Adrenal gland (tissue), 12 donors: ENCODE measurements around the gene CREBBP. TPM values are rescaled to one million over a fixed set of nuclear protein-coding genes. Genes with fewer than 3 reads are reported as not detected.
A peak's percentile ranks its signal among the peaks of the same experiment; 100 is the strongest.

Source experiments
- DNase-seq, 7 donors: peaks; one replicate each; pipeline ENCODE4 v3.0.0-alpha.2; 2019 to 2020
- H3K27ac ChIP-seq, 5 donors: fragments of 200-600 bp; sonication (generic) in 4 of 5; 1 replicate in 3 of 5; 2 replicates in 2 of 5; pipeline versions ENCODE4 v1.5.1 to v1.8.0; 2016 to 2020; ENCODE audit warnings: mild to moderate bottlenecking in 1 of 5
- H3K27me3 ChIP-seq: fragments of 200-600 bp; 2 replicates; pipeline ENCODE4 v1.8.0; 2021
- H3K36me3 ChIP-seq, 2 donors: fragments of 200-600 bp; replicated peaks in 1 of 2; 1 replicate in 1 of 2; 2 replicates in 1 of 2; pipeline versions ENCODE4 v1.5.1 to v1.8.0; 2018 to 2022
- H3K4me1 ChIP-seq, 2 donors: fragments of 200-600 bp; replicated peaks in 1 of 2; 1 replicate in 1 of 2; 2 replicates in 1 of 2; pipeline versions ENCODE4 v1.5.1 to v1.8.0; 2018 to 2021
- H3K4me3 ChIP-seq, 4 donors: fragments of 200-600 bp; sonication (generic) in 3 of 4; one replicate each; pipeline ENCODE4 v1.5.1; 2016 to 2018
- H3K9me3 ChIP-seq, 3 donors: fragments of 200-600 bp; sonication (generic) in 1 of 3; replicated peaks in 1 of 3; 1 replicate in 2 of 3; 2 replicates in 1 of 3; pipeline versions ENCODE4 v1.5.1 to v1.8.0; 2016 to 2021
- CTCF ChIP-seq, 6 experiments: fragments of 450-650 bp in 4 of 6; fragments of 200-600 bp in 2 of 6; sonication (generic) in 1 of 6; IDR thresholded peaks; 1 replicate in 5 of 6; 2 replicates in 1 of 6; pipeline versions ENCODE4 v1.5.1 to v1.8.0; 2016 to 2021; ENCODE audit warnings: antibody characterized with exemption in 6 of 6, mild to moderate bottlenecking in 2 of 6, moderate library complexity in 1 of 6
- POLR2A ChIP-seq, 2 donors: fragments of 450-650 bp; IDR thresholded peaks; one replicate each; pipeline ENCODE4 v1.6.1; 2017; ENCODE audit warnings: antibody characterized with exemption in 2 of 2, mild to moderate bottlenecking in 2 of 2, moderate library complexity in 1 of 2
- WGBS, 4 donors: extraction: QIAGEN DNeasy Blood & Tissue Kit in 2 of 4; methylation state at CpG; one replicate each; pipeline versions ENCODE4 v1.1.5 to v1.1.7; 2013 to 2017; 5-methylcytosine and 5-hydroxymethylcytosine counted together
- intact Hi-C, 2 donors: fragments of 100-400 bp; cut with DNase I; formaldehyde crosslinking; loops; one replicate each; pipeline versions ENCODE4 v1.14.1 to v1.15.0; 2022 to 2023
- polyA plus RNA-seq, 3 donors: library from polyadenylated mRNA; stranded (reverse); fragments of 200-250 nt in 2 of 3; fragments of 350-450 nt in 1 of 3; fragmentation: Illumina TruSeq in 1 of 3; extraction: RNeasy Lipid Tissue Mini Kit (QIAGEN cat#74804) in 1 of 3; gene quantifications; one replicate each; pipeline ENCODE4 v1.2.3, GENCODE V29; 2013 to 2014
- total RNA-seq, 9 donors: library from RNA; depleted of rRNA in 4 of 9; stranded (reverse); fragments of >200 nt in 4 of 9; fragments of 120-200 nt in 1 of 9; fragmentation: NEBNext Ultra II Directional in 1 of 9; extraction: Animal tissue kit (Norgen Biotek cat#: 25700) in 1 of 9; gene quantifications; one replicate each; pipeline versions ENCODE4 v1.1.0 to v1.2.4, GENCODE V29; 2013 to 2023
- donor health status: healthy with polysubstance abuse.
- donor health status: Bipolar disorder and iron deficiency.
- donor health status: DM: yes; HTN: yes; CAD: no.
- donor health status: DM: no; HTN: no; CAD: no.
- donor health status: DM: no; HTN: no; CAD: no.
- donor health status: DM: yes; HTN: yes; CAD: no.

Gene CREBBP
- total and polyA plus RNA-seq, 12 donors, result 13.7 to 67.7 (median 44.1) TPM

- DNase-seq, result peak in 1 of 7 donors; percentile 9
- no peaks in the 10 kb centered on the region for H3K27me3 ChIP-seq
- H3K9me3 ChIP-seq, result no peaks in the 10 kb centered on the region
- no peak for TF ChIP-seq CTCF (IDR thresholded peaks at IDR 0.05)
- no peak for TF ChIP-seq POLR2A (IDR thresholded peaks at IDR 0.05)
- WGBS, 4 donors, result 91 to 100% (median 94%) methylated on average over 3 to 7 of the region's 7 CpGs
- intact Hi-C loops, result no loop called here
- no peak overlapping the region for H3K4me3 ChIP-seq
- H3K27ac ChIP-seq, result no peak overlapping the region
- peaks cover 0 to 92% of the 10 kb centered on the region in 2 donors for H3K36me3 ChIP-seq
- peaks cover 10 to 17% of the 10 kb centered on the region in 2 donors for H3K4me1 ChIP-seq
These were observed 136.5 kb downstream of the CREBBP start for GRCh38 chr16:3744018-3744417.

DNA sequence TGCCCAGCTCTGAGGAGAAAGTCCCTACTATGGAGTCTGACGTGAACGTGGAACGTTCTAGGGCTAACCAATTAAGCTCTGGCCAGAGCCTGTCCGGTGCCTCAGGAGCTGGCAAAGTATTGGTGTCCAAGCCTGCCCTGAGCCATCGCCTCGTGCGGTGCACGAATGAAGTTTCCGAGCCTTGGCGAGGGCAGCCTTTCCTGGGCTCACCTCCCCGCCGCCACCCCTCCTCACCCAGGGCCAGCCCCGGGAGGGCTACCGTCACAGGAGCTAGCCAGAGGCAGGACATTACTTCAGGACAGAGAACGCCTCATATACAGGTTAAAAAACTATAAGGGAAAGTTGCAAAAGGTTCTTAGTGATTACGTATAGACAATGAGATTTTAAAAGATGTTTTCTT is 139.6 kb downstream of the CREBBP start:
- H3K9me3 ChIP-seq, result no peaks in the 10 kb centered on the region
- H3K27me3 ChIP-seq, result no peaks in the 10 kb centered on the region
- H3K36me3 ChIP-seq, result peaks cover 0 to 100% of the 10 kb centered on the region in 2 donors
- no peak overlapping the region for H3K4me3 ChIP-seq
- peak in 1 of 7 donors; percentile 2 for DNase-seq
- H3K4me1 ChIP-seq, result peaks cover 5 to 10% of the 10 kb centered on the region in 2 donors
- TF ChIP-seq POLR2A (IDR thresholded peaks at IDR 0.05) (no peak), CTCF (IDR thresholded peaks at IDR 0.05) (no peak)
- intact Hi-C loops, result no loop called here
- H3K27ac ChIP-seq, result no peak overlapping the region
- whole genome bisulfite sequencing, 4 donors, result 92 to 96% (median 94%) methylated on average over 12 to 16 of the region's 16 CpGs

GRCh38 chr16:3740186-3740585 is 140.3 kb downstream of the CREBBP start:
- Histone ChIP-seq H3K27me3 (no peaks in the 10 kb centered on the region), H3K9me3 (no peaks in the 10 kb centered on the region), H3K4me1 (peaks cover 0 to 3% of the 10 kb centered on the region in 2 donors), H3K36me3 (peaks cover 0 to 100% of the 10 kb centered on the region in 2 donors), H3K4me3 (no peak overlapping the region), H3K27ac (no peak overlapping the region)
- peak in 1 of 7 donors; percentile 5 for DNase-seq
- TF ChIP-seq POLR2A (IDR thresholded peaks at IDR 0.05), result no peak
- TF ChIP-seq CTCF (IDR thresholded peaks at IDR 0.05), result no peak
- 90 to 95% (median 93%) methylated on average over 11 to 14 of the region's 14 CpGs for WGBS, 4 donors
- intact Hi-C loops, result no loop called here

GRCh38 chr16:3739636-3740035 is 140.9 kb downstream of the CREBBP start:
- Histone ChIP-seq H3K36me3 (peaks cover 0 to 100% of the 10 kb centered on the region in 2 donors), H3K27ac (no peak overlapping the region), H3K9me3 (no peaks in the 10 kb centered on the region), H3K27me3 (no peaks in the 10 kb centered on the region), H3K4me3 (no peak overlapping the region), H3K4me1 (no peaks in the 10 kb centered on the region)
- DNase-seq, result no peak
- 92 to 94% (median 93%) methylated on average over 6 to 9 of the region's 9 CpGs for WGBS, 4 donors
- TF ChIP-seq POLR2A (IDR thresholded peaks at IDR 0.05) (no peak), CTCF (IDR thresholded peaks at IDR 0.05) (no peak)
- intact Hi-C loops, result no loop called here
